Loucy (cell line): ENCODE measurements around the gene SPNS3.

Experiments
- H2AFZ ChIP-seq: fragments of 200-600 bp; sonication (generic); 2 replicates; pipeline ENCODE4 v1.6.0; 2016; ENCODE audit warnings: antibody characterized with exemption, mild to moderate bottlenecking, low read length, moderate library complexity
- H3F3A ChIP-seq: fragments of 200-600 bp; 2 replicates; pipeline ENCODE4 v1.6.0; 2016; ENCODE audit warnings: antibody characterized with exemption, low read depth, mild to moderate bottlenecking
- H3K27me3 ChIP-seq: fragments of 200-600 bp; sonication (generic); 2 replicates; pipeline ENCODE4 v1.6.1; 2014; ENCODE audit warnings: low read length, mild to moderate bottlenecking; ENCODE audit not compliant: insufficient read depth, poor library complexity, severe bottlenecking
- H3K36me3 ChIP-seq: fragments of 200-600 bp; sonication (generic); 2 replicates; pipeline ENCODE4 v1.6.1; 2016; ENCODE audit warnings: low read length; ENCODE audit not compliant: insufficient read depth
- H3K4me1 ChIP-seq: fragments of 200-600 bp; sonication (generic); 2 replicates; pipeline ENCODE4 v1.5.1; 2014; ENCODE audit warnings: low read length, mild to moderate bottlenecking; ENCODE audit not compliant: insufficient read depth, poor library complexity, severe bottlenecking
- H3K4me2 ChIP-seq: fragments of 200-600 bp; sonication (generic); 2 replicates; pipeline ENCODE4 v1.6.0; 2014; ENCODE audit warnings: antibody characterized with exemption, low read length, low read depth, mild to moderate bottlenecking; ENCODE audit not compliant: poor library complexity, severe bottlenecking
- H3K4me3 ChIP-seq: fragments of 200-600 bp; sonication (generic); 2 replicates; pipeline ENCODE4 v1.5.1; 2014; ENCODE audit warnings: low read length, mild to moderate bottlenecking, mixed read lengths; ENCODE audit not compliant: poor library complexity, severe bottlenecking
- H3K79me2 ChIP-seq: fragments of 200-600 bp; sonication (generic); 2 replicates; pipeline ENCODE4 v1.6.1; 2014; ENCODE audit warnings: low read length; ENCODE audit not compliant: insufficient read depth
- H3K9ac ChIP-seq: fragments of 200-600 bp; sonication (generic); 2 replicates; pipeline ENCODE4 v1.6.0; 2014; ENCODE audit warnings: mild to moderate bottlenecking, low read depth, low read length, moderate library complexity; ENCODE audit not compliant: poor library complexity, severe bottlenecking
- H3K9me2 ChIP-seq: fragments of 200-600 bp; sonication (generic); replicated peaks from 2 replicates; pipeline ENCODE4 v1.6.1; 2016; ENCODE audit warnings: low read depth, low read length, mixed read lengths
- H3K9me3 ChIP-seq: fragments of 200-600 bp; sonication (generic); 2 replicates; pipeline ENCODE4 v1.6.1; 2014; ENCODE audit warnings: mild to moderate bottlenecking, antibody characterized with exemption, low read length, low read depth; ENCODE audit not compliant: insufficient read depth
- H4K20me1 ChIP-seq: fragments of 200-600 bp; sonication (generic); 2 replicates; pipeline ENCODE4 v1.6.0; 2014; ENCODE audit warnings: antibody characterized with exemption, low read length, mild to moderate bottlenecking; ENCODE audit not compliant: insufficient read depth, poor library complexity, severe bottlenecking
- CTCF ChIP-seq: fragments of 200-600 bp; sonication (generic); conservative IDR thresholded peaks from 2 replicates; pipeline ENCODE4 v1.5.1; 2014; ENCODE audit warnings: mild to moderate bottlenecking, antibody characterized with exemption, low read length
- EZH2phosphoT487 ChIP-seq: fragments of 200-600 bp; IDR thresholded peaks from 2 replicates; pipeline ENCODE4 v1.6.1; 2018; ENCODE audit warnings: antibody characterized with exemption, mild to moderate bottlenecking, moderate library complexity, borderline replicate concordance

The SPNS3 gene

GRCh38 chr17:4487820-4488716 is 54.3 kb downstream of the SPNS3 start:
- peaks cover 40% of the 10 kb centered on the region; the same call in 1 of the 2 replicates for H3K36me3 ChIP-seq
- H3K4me2 ChIP-seq: no peak overlapping the region
- peaks cover 1% of the 10 kb centered on the region for H4K20me1 ChIP-seq
- no peaks in the 10 kb centered on the region; the same call in 1 of the 2 replicates for H3K79me2 ChIP-seq
- no peak overlapping the region for H2AFZ ChIP-seq
- no peak overlapping the region for H3K9ac ChIP-seq
- no peaks in the 10 kb centered on the region for H3F3A ChIP-seq
- no peaks in the 10 kb centered on the region for H3K9me3 ChIP-seq
- H3K9me2 ChIP-seq: no peaks in the 10 kb centered on the region
- TF ChIP-seq CTCF (no peak), EZH2phosphoT487 (no peak)
- H3K4me3 ChIP-seq: no peak overlapping the region
- H3K4me1 ChIP-seq: peaks cover 2% of the 10 kb centered on the region
- H3K27me3 ChIP-seq: no peaks in the 10 kb centered on the region

- Histone ChIP-seq H3K9me2 (no peaks in the 10 kb centered on the region), H3K4me3 (no peak overlapping the region), H3K9ac (no peak overlapping the region), H2AFZ (no peak overlapping the region), H3K27me3 (no peaks in the 10 kb centered on the region), H4K20me1 (peaks cover 3% of the 10 kb centered on the region), H3K4me2 (no peak overlapping the region), H3K4me1 (no peaks in the 10 kb centered on the region), H3K79me2 (no peaks in the 10 kb centered on the region), H3K9me3 (no peaks in the 10 kb centered on the region), H3K36me3 (peaks cover 40% of the 10 kb centered on the region; the same call in 1 of the 2 replicates), H3F3A (no peaks in the 10 kb centered on the region)
- TF ChIP-seq CTCF (no peak), EZH2phosphoT487 (no peak)
Observed at GRCh38 chr17:4488989-4489595, 55.4 kb downstream of the SPNS3 start.

GRCh38 chr17:4490109-4490591 is 56.4 kb downstream of the SPNS3 start:
- Histone ChIP-seq H3F3A (no peaks in the 10 kb centered on the region), H2AFZ (no peak overlapping the region), H3K9ac (no peak overlapping the region), H4K20me1 (peaks cover 3% of the 10 kb centered on the region), H3K9me2 (no peaks in the 10 kb centered on the region), H3K4me2 (no peak overlapping the region), H3K9me3 (no peaks in the 10 kb centered on the region), H3K4me1 (no peaks in the 10 kb centered on the region), H3K4me3 (no peak overlapping the region), H3K36me3 (peaks cover 37% of the 10 kb centered on the region; the same call in 1 of the 2 replicates), H3K79me2 (no peaks in the 10 kb centered on the region), H3K27me3 (no peaks in the 10 kb centered on the region)
- TF ChIP-seq EZH2phosphoT487 (no peak), CTCF (no peak)
